HEK293T (cell line): Measurements from ENCODE around the gene ADRB1.

ENCODE experiments used
- CTCF ChIA-PET: fragments of 350-600 bp; formaldehyde crosslinking; extraction: SDS; loops from one replicate; lab custom pipeline; 2021; ENCODE audit warnings: antibody characterized with exemption, inconsistent platforms; lab: Yijun Ruan, JAX
- POLR2A ChIA-PET: fragments of 350-600 bp; formaldehyde crosslinking; extraction: SDS; loops from one replicate; lab custom pipeline; 2020; ENCODE audit warnings: antibody characterized with exemption, inconsistent platforms; lab: Yijun Ruan, JAX
- DNase-seq: peaks from one replicate; pipeline ENCODE4 v3.0.0; 2012; ENCODE audit warnings: mixed read lengths; ENCODE audit errors: extremely low spot score
- ARNT ChIP-seq: fragments of 450-650 bp; IDR thresholded peaks from 2 replicates; pipeline ENCODE4 v1.6.1; 2017; ENCODE audit warnings: mild to moderate bottlenecking
- BHLHE40 ChIP-seq: fragments of 450-650 bp; IDR thresholded peaks from 2 replicates; pipeline ENCODE4 v1.6.1; 2016; ENCODE audit warnings: mild to moderate bottlenecking, moderate library complexity, borderline replicate concordance
- CTBP1 ChIP-seq: fragments of 450-650 bp; IDR thresholded peaks from 2 replicates; pipeline ENCODE4 v1.6.1; 2016; ENCODE audit warnings: borderline replicate concordance
- ELF4 ChIP-seq: fragments of 450-650 bp; IDR thresholded peaks from 2 replicates; pipeline ENCODE4 v1.6.1; 2017; ENCODE audit warnings: antibody characterized with exemption
- FOXA1 ChIP-seq: fragments of 450-650 bp; IDR thresholded peaks from 2 replicates; pipeline ENCODE4 v1.6.1; 2016; ENCODE audit warnings: mild to moderate bottlenecking
- FOXK2 ChIP-seq: fragments of 450-650 bp; IDR thresholded peaks from 2 replicates; pipeline ENCODE4 v1.6.1; 2016; ENCODE audit warnings: mild to moderate bottlenecking
- FOXM1 ChIP-seq: fragments of 450-650 bp; IDR thresholded peaks from 2 replicates; pipeline ENCODE4 v1.6.1; 2017; ENCODE audit warnings: mild to moderate bottlenecking, borderline replicate concordance
- HDGF ChIP-seq: fragments of 450-650 bp; IDR thresholded peaks from 2 replicates; pipeline ENCODE4 v1.6.1; 2017; ENCODE audit warnings: antibody characterized with exemption, borderline replicate concordance
- L3MBTL2 ChIP-seq: fragments of 450-650 bp; conservative IDR thresholded peaks from 2 replicates; pipeline ENCODE4 v1.6.1; 2016; ENCODE audit warnings: mild to moderate bottlenecking
- LEF1 ChIP-seq: fragments of 450-650 bp; IDR thresholded peaks from 2 replicates; pipeline ENCODE4 v1.6.1; 2017; ENCODE audit warnings: mild to moderate bottlenecking, borderline replicate concordance
- NFRKB ChIP-seq: fragments of 450-650 bp; IDR thresholded peaks from 2 replicates; pipeline ENCODE4 v1.6.1; 2016; ENCODE audit warnings: mild to moderate bottlenecking, moderate library complexity
- SP1 ChIP-seq: fragments of 450-650 bp; IDR thresholded peaks from 2 replicates; pipeline ENCODE4 v1.6.1; 2017
- SUZ12 ChIP-seq: fragments of 450-650 bp; IDR thresholded peaks from 2 replicates; pipeline ENCODE4 v1.6.1; 2016; ENCODE audit warnings: mild to moderate bottlenecking
- TARDBP ChIP-seq: fragments of 450-650 bp; IDR thresholded peaks from 2 replicates; pipeline ENCODE4 v1.6.1; 2016
- ZNF384 ChIP-seq: fragments of 450-650 bp; IDR thresholded peaks from 2 replicates; pipeline ENCODE4 v1.6.1; 2016
- TF ChIP-seq, protein P1 (sequence below): fragments of 450-650 bp; IDR thresholded peaks from 2 replicates; pipeline ENCODE4 v1.6.1; 2016

Gene ADRB1

DNA sequence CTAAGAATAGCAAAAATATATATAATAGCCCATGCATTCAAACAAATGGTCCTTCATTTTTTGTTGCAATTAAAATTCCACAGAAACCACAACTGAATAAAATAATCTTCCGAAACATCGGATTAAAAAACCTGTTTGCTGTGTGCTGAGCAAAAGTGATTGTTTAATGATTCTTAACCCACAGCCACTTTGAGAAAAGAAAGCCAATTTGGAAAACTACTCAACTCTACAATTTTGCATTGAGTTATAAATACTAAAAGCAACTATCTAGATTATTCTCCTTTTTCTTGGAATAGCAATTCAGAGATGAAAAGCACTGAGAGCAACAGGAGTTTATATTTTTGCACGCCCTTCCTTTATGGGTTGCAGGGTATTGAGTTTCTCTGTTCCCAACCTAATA, 8.0 kb downstream of the ADRB1 start:
- TF ChIP-seq FOXM1 (no peak), BHLHE40 (no peak), FOXK2 (no peak), ELF4 (no peak), SUZ12 (no peak), CTBP1 (no peak), FOXA1 (no peak), ZNF384 (no peak), SP1 (no peak), LEF1 (no peak), L3MBTL2 (no peak), ARNT (no peak), HDGF (no peak), TARDBP (no peak)
- TF ChIP-seq, protein P1, sequence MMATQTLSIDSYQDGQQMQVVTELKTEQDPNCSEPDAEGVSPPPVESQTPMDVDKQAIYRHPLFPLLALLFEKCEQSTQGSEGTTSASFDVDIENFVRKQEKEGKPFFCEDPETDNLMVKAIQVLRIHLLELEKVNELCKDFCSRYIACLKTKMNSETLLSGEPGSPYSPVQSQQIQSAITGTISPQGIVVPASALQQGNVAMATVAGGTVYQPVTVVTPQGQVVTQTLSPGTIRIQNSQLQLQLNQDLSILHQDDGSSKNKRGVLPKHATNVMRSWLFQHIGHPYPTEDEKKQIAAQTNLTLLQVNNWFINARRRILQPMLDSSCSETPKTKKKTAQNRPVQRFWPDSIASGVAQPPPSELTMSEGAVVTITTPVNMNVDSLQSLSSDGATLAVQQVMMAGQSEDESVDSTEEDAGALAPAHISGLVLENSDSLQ = no peak
- CTCF ChIA-PET = no interaction called here
- POLR2A ChIA-PET = no interaction called here
- DNase-seq = no peak

DNA sequence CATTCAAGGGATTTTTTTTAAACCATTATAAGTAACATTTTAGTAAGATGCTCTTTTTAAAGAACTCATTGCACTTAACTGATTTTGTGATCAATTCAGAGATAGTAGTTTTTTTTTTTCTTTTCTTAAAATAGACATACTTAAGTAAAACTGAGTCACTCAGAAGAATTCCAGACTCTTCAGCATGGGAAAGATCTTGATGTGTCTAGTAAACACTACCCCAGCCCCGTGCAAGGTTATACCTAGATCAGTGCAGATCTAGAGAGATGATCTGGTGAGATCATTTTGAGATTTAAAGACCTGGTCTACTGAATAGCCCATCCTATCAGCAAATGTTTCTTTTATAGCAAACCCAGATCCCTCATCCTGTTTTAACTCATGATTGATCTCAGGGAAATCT, 8.6 kb downstream of the ADRB1 start:
- no peak for DNase-seq
- no peak for TF ChIP-seq ELF4
- no peak for TF ChIP-seq TARDBP
- TF ChIP-seq ARNT = no peak
- TF ChIP-seq SUZ12 = no peak
- TF ChIP-seq FOXK2 = no peak
- TF ChIP-seq ZNF384 = no peak
- no peak for TF ChIP-seq L3MBTL2
- no peak for TF ChIP-seq HDGF
- TF ChIP-seq, protein P1 = no peak
- TF ChIP-seq CTBP1 = no peak
- TF ChIP-seq FOXA1 = no peak
- TF ChIP-seq LEF1 = no peak
- no peak for TF ChIP-seq BHLHE40
- no peak for TF ChIP-seq FOXM1
- CTCF ChIA-PET = no interaction called here
- POLR2A ChIA-PET = no interaction called here

DNA sequence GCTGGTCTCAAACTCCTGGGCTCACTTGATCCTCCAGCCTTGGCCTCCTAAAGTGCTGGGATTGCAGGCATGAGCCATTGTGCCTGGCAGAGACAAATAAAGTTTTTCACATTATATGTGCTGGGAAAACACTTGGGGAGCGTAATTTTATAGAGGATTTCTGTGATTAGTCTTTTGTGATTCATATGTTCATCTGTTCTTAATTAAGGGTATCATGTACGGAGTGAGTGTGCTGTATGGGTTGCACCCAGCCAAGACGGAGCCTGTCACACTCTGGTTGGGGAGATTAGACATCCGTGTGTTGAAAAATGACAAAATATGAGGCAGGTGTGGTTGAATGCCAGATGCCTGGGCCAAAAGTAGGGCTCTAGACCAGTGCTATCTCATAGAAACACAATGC, 10.3 kb downstream of the ADRB1 start:
- TF ChIP-seq L3MBTL2 (no peak), LEF1 (no peak), FOXA1 (no peak), NFRKB (no peak), BHLHE40 (no peak), CTBP1 (no peak), TARDBP (no peak), ARNT (no peak), SUZ12 (no peak), SP1 (no peak), FOXM1 (no peak), FOXK2 (no peak), ZNF384 (no peak), ELF4 (no peak)
- TF ChIP-seq, protein P1 = no peak
- CTCF ChIA-PET = no interaction called here
- POLR2A ChIA-PET = no interaction called here
- no peak for DNase-seq

DNA sequence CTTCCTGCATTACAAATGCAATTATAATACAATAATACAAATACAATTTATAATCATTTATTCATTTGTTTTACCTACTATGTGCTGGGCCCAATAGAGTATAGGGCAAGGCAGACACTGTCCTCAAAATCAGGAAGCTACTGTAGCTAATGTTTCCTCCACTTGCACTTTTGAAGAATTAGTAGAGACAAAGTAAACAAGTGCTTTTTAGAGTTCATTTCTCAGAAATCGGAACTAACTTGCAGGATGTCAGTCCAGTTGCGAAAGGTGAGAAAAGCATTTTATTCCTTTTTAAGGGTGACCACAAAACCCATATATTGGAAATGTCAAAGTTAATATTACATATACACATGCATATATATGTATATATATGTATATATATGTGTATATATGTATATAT, 14.2 kb downstream of the ADRB1 start:
- CTCF ChIA-PET = no interaction called here
- no peak for DNase-seq
- POLR2A ChIA-PET = no interaction called here
- TF ChIP-seq L3MBTL2 (no peak), CTBP1 (no peak), HDGF (no peak), NFRKB (no peak), ARNT (no peak), FOXA1 (no peak), SP1 (no peak), TARDBP (no peak), FOXK2 (no peak), BHLHE40 (no peak)
- TF ChIP-seq, protein P1 = no peak

DNA sequence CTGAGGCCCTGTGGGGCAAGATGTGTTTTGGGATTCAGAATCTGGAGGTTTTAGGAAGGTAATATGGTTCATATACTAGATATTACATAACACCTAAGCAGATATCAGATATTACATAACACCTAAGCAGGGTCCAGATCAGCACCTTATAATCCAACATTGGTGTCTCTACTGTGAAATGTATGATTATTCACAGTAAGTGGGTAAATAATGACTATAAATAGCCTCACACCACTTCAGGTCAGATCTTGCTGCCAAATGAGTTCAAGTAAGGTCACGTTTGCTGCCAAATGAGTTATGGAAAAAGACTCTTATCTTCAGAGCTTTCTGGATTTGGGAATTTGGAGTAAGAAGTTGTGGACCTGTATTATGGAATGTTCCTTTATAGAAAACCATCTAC, 14.6 kb downstream of the ADRB1 start:
- ChIA-PET POLR2A (no interaction called here), CTCF (no interaction called here)
- no peak for TF ChIP-seq ELF4
- no peak for TF ChIP-seq FOXA1
- no peak for TF ChIP-seq L3MBTL2
- no peak for TF ChIP-seq FOXM1
- no peak for TF ChIP-seq ARNT
- no peak for DNase-seq

DNA sequence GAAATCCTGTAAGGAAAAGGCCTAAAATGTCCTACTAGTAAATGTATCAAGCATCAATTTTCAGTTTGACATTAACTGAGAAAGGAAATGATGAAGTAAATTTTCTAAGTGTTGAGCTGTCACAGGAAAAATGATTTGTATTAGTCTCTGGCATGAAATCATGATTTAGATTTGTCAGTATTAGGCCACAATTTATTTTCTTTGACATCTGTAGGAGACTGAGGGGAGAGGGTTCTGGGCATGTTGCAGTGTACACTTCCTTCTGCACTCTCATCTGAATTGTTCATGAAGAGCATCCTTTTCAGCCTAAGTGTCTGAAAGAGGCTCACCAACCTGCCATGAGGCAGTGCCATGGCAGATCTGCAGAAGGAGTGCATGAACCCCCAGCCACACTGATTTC, 15.9 kb downstream of the ADRB1 start:
- TF ChIP-seq, protein P1 = 0 out of 2 replicates have a peak, but pooled peaks have one; percentile 2
- TF ChIP-seq ELF4 (no peak), ARNT (no peak)
- POLR2A ChIA-PET = no interaction called here
- CTCF ChIA-PET = no interaction called here
- no peak for DNase-seq
